Pancreas (tissue), 10 donors: ENCODE measurements around the gene EGFR. TPM values are rescaled to one million over a fixed set of nuclear protein-coding genes. Genes with fewer than 3 reads are reported as not detected.

Experiments used
- ATAC-seq, 4 donors: fragments of 200-7000 bp; cut with Tn5 transposase; one replicate each; pipeline versions ENCODE4 v1.8.0 to v1.9.1; 2020; ENCODE audit warnings: mild to moderate bottlenecking in 4 of 4, moderate library complexity in 4 of 4
- DNase-seq, 6 donors: peaks; one replicate each; pipeline ENCODE4 v3.0.0-alpha.2; 2020
- FAIRE-seq: peaks from 2 replicates; lab custom pipeline; 2012; peaks lifted over from hg19 to GRCh38; lab: Jason Lieb, UNC
- H3K27ac ChIP-seq, 4 donors: fragments of 200-600 bp; sonication (generic); 1 replicate in 3 of 4; 2 replicates in 1 of 4; pipeline versions ENCODE4 v1.5.0 to v1.8.0; 2020
- H3K27me3 ChIP-seq, 4 donors: fragments of 200-600 bp; one replicate each; pipeline ENCODE4 v1.8.0; 2021
- H3K36me3 ChIP-seq, 3 donors: fragments of 200-600 bp; sonication (generic) in 1 of 3; one replicate each; pipeline versions ENCODE4 v1.5.0 to v1.8.0; 2020 to 2021
- H3K4me1 ChIP-seq, 3 donors: fragments of 200-600 bp; one replicate each; pipeline ENCODE4 v1.8.0; 2021
- H3K4me3 ChIP-seq, 4 donors: fragments of 200-600 bp; sonication (generic) in 2 of 4; one replicate each; pipeline versions ENCODE4 v1.5.0 to v1.8.0; 2020 to 2021
- H3K9me3 ChIP-seq, 4 donors: fragments of 200-600 bp; one replicate each; pipeline ENCODE4 v1.8.0; 2021
- WGBS, 2 donors: extraction: QIAGEN DNeasy Blood & Tissue Kit; methylation state at CpG; one replicate each; pipeline ENCODE4 v1.1.7; 2013; 5-methylcytosine and 5-hydroxymethylcytosine counted together
- intact Hi-C, 3 donors: fragments of 100-400 bp; cut with DNase I; formaldehyde crosslinking; loops; one replicate each; pipeline versions ENCODE4 v1.11.1 to v1.14.2; 2022
- polyA plus RNA-seq, 2 donors: library from polyadenylated mRNA; stranded (reverse); fragments of 200-250 nt; gene quantifications; one replicate each; pipeline ENCODE4 v1.2.3, GENCODE V29; 2013
- total RNA-seq, 6 donors: library from RNA; stranded (reverse); fragmentation: NEBNext Ultra II Directional in 4 of 6; extraction: Animal tissue kit (Norgen Biotek cat#: 25700) in 4 of 6; gene quantifications; one replicate each; pipeline versions ENCODE4 v1.2.1 to v1.2.4, GENCODE V29; 2021 to 2023
- TF ChIP-seq, protein P1 (sequence below), 4 donors: fragments of 200-600 bp; sonication (generic) in 3 of 4; IDR thresholded peaks; one replicate each; pipeline versions ENCODE4 v1.5.0 to v1.8.0; 2021; ENCODE audit warnings: antibody characterized with exemption in 4 of 4
- donor health status: healthy with polysubstance abuse.
- donor health status: DM: no; HTN: no; CAD: no; lungs with moderate emphysema.
- donor health status: DM: no; HTN: no; CAD: no.
- donor health status: control.
- donor health status: control.
- donor health status: Bipolar disorder and iron deficiency.
- donor health status: DM: yes; HTN: yes; CAD: no.
- donor health status: DM: no; HTN: no; CAD: no.
- donor health status: DM: no; HTN: no; CAD: no.
- donor health status: DM: yes; HTN: yes; CAD: no.

The EGFR gene
- total and polyA plus RNA-seq, 8 donors: 5.5 to 38.8 (median 30.3) TPM

DNA sequence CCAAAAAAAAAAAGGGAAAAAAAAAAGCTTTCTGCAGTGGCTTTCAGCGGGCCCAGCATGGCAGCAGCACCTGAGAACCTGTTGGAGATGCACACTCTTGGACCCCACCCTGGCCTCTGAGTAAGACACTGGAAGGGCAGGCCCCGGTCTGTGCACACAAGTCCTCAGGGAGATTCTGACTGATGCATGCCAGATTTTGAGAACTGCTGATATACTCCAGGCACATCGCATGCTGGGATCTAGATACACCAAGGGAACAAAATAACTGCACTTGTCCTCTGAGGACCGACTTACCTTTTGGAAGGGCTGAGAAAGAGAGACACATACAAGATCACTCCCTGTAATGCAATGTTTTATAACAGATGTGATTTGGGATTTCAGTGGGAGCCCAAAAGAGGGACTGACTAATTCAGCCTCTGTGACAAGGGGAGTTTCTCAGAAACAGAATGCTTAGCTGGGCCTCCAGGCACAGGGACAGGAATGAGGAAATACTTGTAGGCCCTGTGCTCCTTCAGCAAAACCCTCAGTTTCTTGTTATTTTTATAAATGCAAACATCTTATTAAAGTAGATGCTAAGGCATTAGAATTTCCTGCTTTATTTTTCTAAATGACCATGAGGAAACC is 8.2 kb downstream of the EGFR start:
- no peak for FAIRE-seq
- Histone ChIP-seq H3K4me3 (no peak overlapping the region), H3K36me3 (no peaks in the 10 kb centered on the region), H3K27ac (peak overlapping the region in 2 of 4 donors; percentile 14 to 34), H3K4me1 (peaks cover 20 to 42% (median 42%) of the 10 kb centered on the region in 3 donors), H3K9me3 (no peaks in the 10 kb centered on the region), H3K27me3 (no peaks in the 10 kb centered on the region)
- 78 to 80% methylated on average over 4 of the region's 4 CpGs for WGBS, 2 donors
- TF ChIP-seq, protein P1, sequence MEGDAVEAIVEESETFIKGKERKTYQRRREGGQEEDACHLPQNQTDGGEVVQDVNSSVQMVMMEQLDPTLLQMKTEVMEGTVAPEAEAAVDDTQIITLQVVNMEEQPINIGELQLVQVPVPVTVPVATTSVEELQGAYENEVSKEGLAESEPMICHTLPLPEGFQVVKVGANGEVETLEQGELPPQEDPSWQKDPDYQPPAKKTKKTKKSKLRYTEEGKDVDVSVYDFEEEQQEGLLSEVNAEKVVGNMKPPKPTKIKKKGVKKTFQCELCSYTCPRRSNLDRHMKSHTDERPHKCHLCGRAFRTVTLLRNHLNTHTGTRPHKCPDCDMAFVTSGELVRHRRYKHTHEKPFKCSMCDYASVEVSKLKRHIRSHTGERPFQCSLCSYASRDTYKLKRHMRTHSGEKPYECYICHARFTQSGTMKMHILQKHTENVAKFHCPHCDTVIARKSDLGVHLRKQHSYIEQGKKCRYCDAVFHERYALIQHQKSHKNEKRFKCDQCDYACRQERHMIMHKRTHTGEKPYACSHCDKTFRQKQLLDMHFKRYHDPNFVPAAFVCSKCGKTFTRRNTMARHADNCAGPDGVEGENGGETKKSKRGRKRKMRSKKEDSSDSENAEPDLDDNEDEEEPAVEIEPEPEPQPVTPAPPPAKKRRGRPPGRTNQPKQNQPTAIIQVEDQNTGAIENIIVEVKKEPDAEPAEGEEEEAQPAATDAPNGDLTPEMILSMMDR (IDR thresholded peaks at IDR 0.05): no peak
- intact Hi-C loops: loop anchor here in 2 of 3 donors (10.0 kb wide), 2 partner anchors 48 to 58 kb away; no protein-coding TSS in a partner anchor
- peak in 1 of 4 donors; percentile 24 for ATAC-seq
- DNase-seq: no peak

DNA sequence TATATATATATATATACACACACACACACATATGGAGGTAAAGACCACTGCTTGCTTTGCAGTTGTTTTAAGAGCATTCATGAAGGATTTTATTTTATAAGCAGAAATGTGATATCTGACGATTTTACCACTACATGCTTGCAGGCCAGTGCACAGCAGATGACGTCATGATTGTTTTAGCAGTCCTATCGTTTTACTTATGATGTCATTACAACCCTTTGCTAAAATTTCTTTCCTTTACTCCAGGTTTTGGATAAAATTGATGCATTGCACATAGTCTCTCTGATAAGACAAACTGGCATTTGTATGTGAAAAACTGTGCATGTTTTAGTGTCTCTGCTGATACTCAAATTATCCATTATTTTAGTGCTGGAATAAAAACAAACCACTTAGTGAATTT is 9.2 kb downstream of the EGFR start:
- Histone ChIP-seq H3K27me3 (no peaks in the 10 kb centered on the region), H3K9me3 (no peaks in the 10 kb centered on the region), H3K4me3 (no peak overlapping the region), H3K4me1 (peaks cover 20 to 46% (median 44%) of the 10 kb centered on the region in 3 donors), H3K27ac (peak overlapping the region in 1 of 4 donors; percentile 25), H3K36me3 (no peaks in the 10 kb centered on the region)
- TF ChIP-seq, protein P1 (IDR thresholded peaks at IDR 0.05): no peak
- WGBS, 2 donors: 30 to 35% methylated on average over 3 of the region's 3 CpGs
- intact Hi-C loops: loop anchor here in 2 of 3 donors (10.0 kb wide), 2 partner anchors 47 to 57 kb away; no protein-coding TSS in a partner anchor
- no peak for FAIRE-seq
- no peak for DNase-seq
- ATAC-seq: no peak

- H3K27ac ChIP-seq: peak overlapping the region in 2 of 4 donors; percentile 68 to 70
Measured at GRCh38 chr7:55030314-55030713, 11.5 kb downstream of the EGFR start.

DNA sequence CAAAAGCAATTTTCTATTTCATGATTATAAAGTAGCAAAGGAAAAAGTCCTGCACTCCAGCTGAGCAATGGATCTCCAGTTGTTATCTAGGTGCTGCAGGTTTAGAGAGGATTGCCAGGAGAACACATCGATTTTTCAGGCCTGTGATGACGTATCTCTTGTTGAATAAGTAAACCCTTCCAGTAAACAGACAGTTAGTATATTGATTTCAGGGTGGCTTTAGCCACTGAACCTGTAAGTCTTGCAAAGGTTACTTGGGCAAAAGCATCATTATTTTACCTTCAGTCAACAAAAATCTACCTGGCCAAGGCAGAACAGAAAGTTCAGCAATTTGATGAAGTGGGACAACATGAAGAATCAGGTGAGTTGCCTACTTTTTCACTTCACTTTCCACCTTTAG is 12.3 kb downstream of the EGFR start:
- peak in 3 of 6 donors; percentile 59 to 77 (median 59) for DNase-seq
- 11 to 16% methylated on average over 2 of the region's 2 CpGs for WGBS, 2 donors
- ATAC-seq: peak; percentile 87 to 93 (median 92)
- intact Hi-C loops: no loop called here
- Histone ChIP-seq H3K36me3 (no peaks in the 10 kb centered on the region), H3K4me1 (peaks cover 30 to 60% (median 53%) of the 10 kb centered on the region in 3 donors), H3K27me3 (no peaks in the 10 kb centered on the region), H3K27ac (peak overlapping the region in 2 of 4 donors; percentile 68 to 70), H3K4me3 (no peak overlapping the region), H3K9me3 (no peaks in the 10 kb centered on the region)
- TF ChIP-seq, protein P1 (IDR thresholded peaks at IDR 0.05): no peak
- no peak for FAIRE-seq

More at GRCh38 chr7:55030314-55030713, 11.5 kb downstream of the EGFR start:
- ATAC-seq (peak in 3 of 4 donors; percentile 6 to 30 (median 13)), DNase-seq (no peak), FAIRE-seq (no peak)
- TF ChIP-seq, protein P1 (IDR thresholded peaks at IDR 0.05): no peak
- WGBS, 2 donors: 1 to 3% methylated on average over 1 of the region's 1 CpG
- intact Hi-C loops: no loop called here
- no peaks in the 10 kb centered on the region for H3K9me3 ChIP-seq
- H3K4me1 ChIP-seq: peaks cover 30 to 55% (median 51%) of the 10 kb centered on the region in 3 donors
- no peak overlapping the region for H3K4me3 ChIP-seq
- no peaks in the 10 kb centered on the region for H3K27me3 ChIP-seq
- no peaks in the 10 kb centered on the region for H3K36me3 ChIP-seq
